CD4-positive, alpha-beta memory T cell (primary cell): ENCODE results near the gene DACH2. TPM values are rescaled to one million over a fixed set of nuclear protein-coding genes. Genes with fewer than 3 reads are reported as not detected.

Source experiments
- CTCF ChIA-PET: fragments of 350-600 bp; sonication (Branson Sonifier 250); formaldehyde crosslinking; loops from one replicate; lab custom pipeline; 2021; ENCODE audit warnings: inconsistent platforms; ENCODE audit not compliant: partially characterized antibody; lab: Charles Lee
- POLR2A ChIA-PET: fragments of 350-600 bp; sonication (Branson Sonifier 250); formaldehyde crosslinking; loops from one replicate; lab custom pipeline; 2021; ENCODE audit not compliant: partially characterized antibody; lab: Charles Lee
- DNase-seq, 5 donors: peaks; one replicate each; pipeline versions ENCODE4 v3.0.0 to v3.0.0-alpha.2; 2020 to 2022; ENCODE audit warnings: mixed read lengths in 1 of 5
- H3K27ac ChIP-seq: one replicate; pipeline ENCODE4 v1.7.0; 2013; ENCODE audit warnings: low read depth, low read length
- H3K27me3 ChIP-seq: 2 replicates; pipeline ENCODE4 v1.7.0; 2013; ENCODE audit warnings: mild to moderate bottlenecking, low read length, moderate library complexity; ENCODE audit not compliant: insufficient read depth
- H3K36me3 ChIP-seq: 2 replicates; pipeline ENCODE4 v1.7.0; 2013; ENCODE audit warnings: mild to moderate bottlenecking, low read length, moderate library complexity; ENCODE audit not compliant: insufficient read depth
- H3K4me1 ChIP-seq: 2 replicates; pipeline ENCODE4 v1.7.0; 2013; ENCODE audit warnings: mild to moderate bottlenecking, low read length, moderate library complexity; ENCODE audit not compliant: insufficient read depth
- H3K4me3 ChIP-seq, 2 donors: one replicate each; pipeline ENCODE4 v1.7.0; 2013; ENCODE audit warnings: low read length in 2 of 2, mild to moderate bottlenecking in 1 of 2
- H3K9me3 ChIP-seq, 2 donors: one replicate each; pipeline ENCODE4 v1.7.0; 2013; ENCODE audit warnings: low read length in 2 of 2, control low read depth in 1 of 2; ENCODE audit not compliant: control insufficient read depth in 1 of 2
- H3K27ac Mint-ChIP-seq, 7 donors: one replicate each; pipeline ENCODE4 v1.8.0; 2020 to 2021; ENCODE audit warnings: mixed read lengths in 7 of 7, mild to moderate bottlenecking in 6 of 7, inconsistent platforms in 3 of 7, moderate library complexity in 3 of 7
- H3K27me3 Mint-ChIP-seq, 2 donors: one replicate each; pipeline ENCODE4 v1.8.0; 2020 to 2021; ENCODE audit warnings: mixed read lengths in 2 of 2
- H3K36me3 Mint-ChIP-seq, 2 donors: one replicate each; pipeline ENCODE4 v1.8.0; 2020 to 2021; ENCODE audit warnings: mixed read lengths in 2 of 2, inconsistent platforms in 1 of 2, mild to moderate bottlenecking in 1 of 2
- H3K4me1 Mint-ChIP-seq, 4 donors: one replicate each; pipeline ENCODE4 v1.8.0; 2020 to 2021; ENCODE audit warnings: mixed read lengths in 4 of 4, mild to moderate bottlenecking in 1 of 4
- H3K4me3 Mint-ChIP-seq, 8 donors: one replicate each; pipeline ENCODE4 v1.8.0; 2020 to 2021; ENCODE audit warnings: mixed read lengths in 8 of 8, mild to moderate bottlenecking in 7 of 8, moderate library complexity in 6 of 8, inconsistent platforms in 3 of 8
- H3K9me3 Mint-ChIP-seq, 8 donors: one replicate each; pipeline ENCODE4 v1.8.0; 2020 to 2021; ENCODE audit warnings: mixed read lengths in 8 of 8, mild to moderate bottlenecking in 5 of 8, inconsistent platforms in 3 of 8, moderate library complexity in 1 of 8
- intact Hi-C: fragments of 100-400 bp; cut with micrococcal nuclease; formaldehyde crosslinking; loops from one replicate; pipeline ENCODE4 v1.15.1; 2023
- polyA plus RNA-seq, 2 donors: library from polyadenylated mRNA; unstranded; fragments of 300-500 nt; fragmentation: Illumina TruSeq; gene quantifications; one replicate each; pipeline ENCODE4 v1.2.3, GENCODE V29; 2021
- total RNA-seq, 2 experiments: library from RNA; stranded (reverse); gene quantifications; one replicate each; pipeline ENCODE4 v1.2.3, GENCODE V29; 2021

The DACH2 gene
- total and polyA plus RNA-seq, 4 experiments from 2014 or later = not detected

DNA sequence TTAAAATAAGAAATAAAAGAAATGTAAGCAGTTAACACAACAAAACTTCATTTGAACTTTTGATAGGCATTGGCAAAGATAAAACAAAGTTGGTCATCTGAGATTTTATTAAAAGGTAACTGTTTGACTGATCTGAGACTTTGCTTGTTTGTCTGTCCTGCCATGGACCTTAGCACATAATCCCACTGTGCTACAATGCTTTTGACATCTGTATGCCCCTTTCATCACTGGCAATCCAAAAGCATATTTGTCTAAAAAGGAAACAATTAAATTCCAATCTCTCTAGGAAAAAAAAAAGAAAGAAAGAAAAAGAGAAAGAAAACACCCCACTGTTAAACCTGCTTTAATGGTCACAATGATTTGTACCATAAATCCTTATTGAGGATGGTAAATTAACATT, 231.0 kb downstream of the DACH2 start:
- ChIA-PET CTCF (no interaction called here), POLR2A (no interaction called here)
- H3K36me3 ChIP-seq = no peaks in the 10 kb centered on the region
- no peaks in the 10 kb centered on the region for H3K4me1 Mint-ChIP-seq
- DNase-seq = no peak
- H3K27ac ChIP-seq = no peak overlapping the region
- no peak overlapping the region for H3K4me3 ChIP-seq
- no peaks in the 10 kb centered on the region for H3K27me3 Mint-ChIP-seq
- H3K9me3 Mint-ChIP-seq = peaks cover 0 to 5% (median 0%) of the 10 kb centered on the region in 8 donors
- H3K36me3 Mint-ChIP-seq = no peaks in the 10 kb centered on the region
- no peak overlapping the region for H3K27ac Mint-ChIP-seq
- H3K4me1 ChIP-seq = no peaks in the 10 kb centered on the region
- H3K27me3 ChIP-seq = no peaks in the 10 kb centered on the region
- H3K9me3 ChIP-seq = no peaks in the 10 kb centered on the region
- intact Hi-C loops = no loop called here
- H3K4me3 Mint-ChIP-seq = no peak overlapping the region

- POLR2A ChIA-PET = no interaction called here
- CTCF ChIA-PET = no interaction called here
- Histone ChIP-seq H3K27ac (no peak overlapping the region), H3K27me3 (no peaks in the 10 kb centered on the region), H3K36me3 (no peaks in the 10 kb centered on the region), H3K4me3 (no peak overlapping the region), H3K4me1 (no peaks in the 10 kb centered on the region), H3K9me3 (no peaks in the 10 kb centered on the region)
- no peak overlapping the region for H3K27ac Mint-ChIP-seq
- H3K4me3 Mint-ChIP-seq = no peak overlapping the region
- no peaks in the 10 kb centered on the region for H3K4me1 Mint-ChIP-seq
- intact Hi-C loops = no loop called here
- no peaks in the 10 kb centered on the region for H3K36me3 Mint-ChIP-seq
- no peak for DNase-seq
- no peaks in the 10 kb centered on the region for H3K27me3 Mint-ChIP-seq
- H3K9me3 Mint-ChIP-seq = peaks cover 0 to 5% (median 0%) of the 10 kb centered on the region in 8 donors
Measured at GRCh38 chrX:86383681-86384540, 235.7 kb downstream of the DACH2 start.

- Histone ChIP-seq H3K4me3 (no peak overlapping the region), H3K36me3 (no peaks in the 10 kb centered on the region), H3K4me1 (no peaks in the 10 kb centered on the region), H3K27me3 (no peaks in the 10 kb centered on the region), H3K27ac (no peak overlapping the region), H3K9me3 (no peaks in the 10 kb centered on the region)
- no peak for DNase-seq
- POLR2A ChIA-PET = no interaction called here
- Mint-ChIP-seq H3K27ac (no peak overlapping the region), H3K4me1 (no peaks in the 10 kb centered on the region), H3K9me3 (peaks cover 0 to 3% (median 0%) of the 10 kb centered on the region in 8 donors), H3K27me3 (no peaks in the 10 kb centered on the region), H3K36me3 (no peaks in the 10 kb centered on the region), H3K4me3 (no peak overlapping the region)
- CTCF ChIA-PET = no interaction called here
- intact Hi-C loops = no loop called here
Measured at GRCh38 chrX:86407371-86407770, 259.1 kb downstream of the DACH2 start.

DNA sequence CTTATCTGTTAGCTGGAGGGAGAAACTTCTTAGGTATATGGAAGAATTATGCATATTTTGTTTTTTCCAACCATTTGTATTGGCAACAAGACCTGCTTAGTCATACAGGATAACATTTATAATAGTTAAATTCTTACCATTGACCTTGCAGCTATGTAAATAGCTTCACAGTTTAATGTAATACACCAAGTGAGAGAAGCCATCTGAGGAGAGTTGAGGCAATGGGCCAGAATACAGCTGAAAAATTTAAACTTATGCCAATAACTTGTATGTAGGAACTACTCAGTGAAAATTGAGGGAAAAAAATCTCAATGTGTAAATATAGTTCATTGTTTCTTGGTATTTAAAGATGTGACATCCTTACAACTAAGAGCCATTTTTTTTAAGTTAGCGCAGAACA, 273.5 kb downstream of the DACH2 start:
- Mint-ChIP-seq H3K27me3 (no peaks in the 10 kb centered on the region), H3K27ac (no peak overlapping the region)

GRCh38 chrX:86436116-86436515, 287.9 kb downstream of the DACH2 start:
- intact Hi-C loops = no loop called here
- Mint-ChIP-seq H3K4me3 (no peak overlapping the region), H3K27me3 (no peaks in the 10 kb centered on the region), H3K36me3 (no peaks in the 10 kb centered on the region), H3K27ac (no peak overlapping the region), H3K9me3 (peaks cover 0 to 2% (median 0%) of the 10 kb centered on the region in 8 donors), H3K4me1 (no peaks in the 10 kb centered on the region)
- Histone ChIP-seq H3K27ac (no peak overlapping the region), H3K27me3 (no peaks in the 10 kb centered on the region), H3K9me3 (no peaks in the 10 kb centered on the region), H3K4me1 (no peaks in the 10 kb centered on the region), H3K36me3 (no peaks in the 10 kb centered on the region), H3K4me3 (no peak overlapping the region)
- ChIA-PET POLR2A (no interaction called here), CTCF (no interaction called here)
- no peak for DNase-seq

More for the DNA sequence above, 273.5 kb downstream of the DACH2 start:
- Histone ChIP-seq H3K27me3 (no peaks in the 10 kb centered on the region), H3K36me3 (no peaks in the 10 kb centered on the region), H3K4me1 (no peaks in the 10 kb centered on the region), H3K9me3 (no peaks in the 10 kb centered on the region), H3K27ac (no peak overlapping the region), H3K4me3 (no peak overlapping the region)
- ChIA-PET POLR2A (no interaction called here), CTCF (no interaction called here)
- Mint-ChIP-seq H3K4me3 (no peak overlapping the region), H3K36me3 (no peaks in the 10 kb centered on the region), H3K4me1 (no peaks in the 10 kb centered on the region), H3K9me3 (peaks cover 0 to 8% (median 2%) of the 10 kb centered on the region in 8 donors)
- no peak for DNase-seq
- intact Hi-C loops = no loop called here

DNA sequence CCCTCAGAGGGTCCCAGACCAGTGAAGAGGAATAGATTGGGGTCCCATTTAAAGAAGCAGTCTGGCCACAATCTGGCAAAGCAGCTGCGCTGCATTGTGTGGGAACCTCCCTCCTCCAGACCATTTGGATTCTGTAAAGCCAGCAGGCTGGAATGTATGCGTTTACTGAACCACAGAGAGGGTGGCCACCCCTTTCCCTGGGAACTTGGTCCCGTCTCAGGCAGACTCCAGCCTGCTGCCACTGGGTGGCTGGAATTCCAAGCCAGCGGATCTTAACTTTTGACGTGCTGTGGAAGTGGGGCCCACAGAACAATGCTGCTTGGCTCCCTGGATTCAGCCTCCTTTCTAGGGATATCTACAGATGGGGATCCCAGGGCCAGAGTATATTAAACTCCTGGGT, 307.2 kb downstream of the DACH2 start:
- peaks cover 0 to 5% (median 2%) of the 10 kb centered on the region in 8 donors for H3K9me3 Mint-ChIP-seq
- Histone ChIP-seq H3K4me3 (no peak overlapping the region), H3K4me1 (no peaks in the 10 kb centered on the region), H3K27me3 (no peaks in the 10 kb centered on the region), H3K27ac (no peak overlapping the region), H3K36me3 (no peaks in the 10 kb centered on the region), H3K9me3 (no peaks in the 10 kb centered on the region)
- DNase-seq = no peak
- ChIA-PET CTCF (no interaction called here), POLR2A (no interaction called here)
- no peaks in the 10 kb centered on the region for H3K4me1 Mint-ChIP-seq
- no peaks in the 10 kb centered on the region for H3K27me3 Mint-ChIP-seq
- no peaks in the 10 kb centered on the region for H3K36me3 Mint-ChIP-seq
- no peak overlapping the region for H3K4me3 Mint-ChIP-seq
- no peak overlapping the region for H3K27ac Mint-ChIP-seq
- intact Hi-C loops = no loop called here

DNA sequence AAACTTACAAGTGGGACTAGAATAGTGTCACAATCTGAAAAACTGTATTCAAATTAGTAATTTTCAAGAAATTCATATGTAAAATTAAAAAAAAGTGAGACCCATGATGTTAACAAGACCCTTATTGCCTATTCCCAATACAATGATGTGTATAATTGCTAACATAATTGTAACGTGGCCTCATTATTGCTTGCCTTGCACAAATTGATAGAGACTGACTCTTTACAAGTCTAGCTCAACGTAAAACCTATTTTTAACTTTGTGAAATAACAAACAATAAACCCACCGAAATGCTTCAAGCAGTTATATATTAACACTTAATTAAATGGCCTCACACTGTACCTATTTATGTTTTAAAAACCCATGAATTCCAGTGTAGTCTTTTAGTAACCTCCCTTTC, 312.5 kb downstream of the DACH2 start:
- H3K9me3 ChIP-seq = no peaks in the 10 kb centered on the region
- H3K27ac Mint-ChIP-seq = no peak overlapping the region
- no peak overlapping the region for H3K4me3 Mint-ChIP-seq
- no peak overlapping the region for H3K4me3 ChIP-seq
- H3K9me3 Mint-ChIP-seq = peaks cover 0 to 3% (median 0%) of the 10 kb centered on the region in 8 donors
- no peak for DNase-seq
- CTCF ChIA-PET = no interaction called here
- no peaks in the 10 kb centered on the region for H3K4me1 ChIP-seq
- no peaks in the 10 kb centered on the region for H3K27me3 Mint-ChIP-seq
- no peak overlapping the region for H3K27ac ChIP-seq
- intact Hi-C loops = no loop called here
- no peaks in the 10 kb centered on the region for H3K27me3 ChIP-seq
- H3K4me1 Mint-ChIP-seq = no peaks in the 10 kb centered on the region
- no peaks in the 10 kb centered on the region for H3K36me3 ChIP-seq
- POLR2A ChIA-PET = no interaction called here
- no peaks in the 10 kb centered on the region for H3K36me3 Mint-ChIP-seq
